Right hindlimb (tissue), 1 donor: ENCODE results near the gene ARVCF.
A peak's percentile ranks its signal among the peaks of the same experiment; 100 is the strongest.

Source experiments
- DNase-seq: peaks from one replicate; pipeline ENCODE4 v3.0.0-alpha.2; 2018

The ARVCF gene

GRCh38 chr22:20028855-20029549, 12.4 kb upstream of the ARVCF start:
- DNase-seq, result no peak

GRCh38 chr22:20027966-20028854, 11.6 kb upstream of the ARVCF start:
- DNase-seq, result no peak

GRCh38 chr22:20026996-20027601, 10.5 kb upstream of the ARVCF start:
- DNase-seq, result no peak

GRCh38 chr22:20026204-20026908, 9.7 kb upstream of the ARVCF start:
- no peak for DNase-seq

- no peak for DNase-seq
Measured at GRCh38 chr22:20025401-20026203, 9.0 kb upstream of the ARVCF start.

- peak; percentile 10 for DNase-seq
Measured at GRCh38 chr22:20024650-20025397, 8.2 kb upstream of the ARVCF start.

- peak; percentile 10 for DNase-seq
Measured at GRCh38 chr22:20024225-20024624, 7.6 kb upstream of the ARVCF start.

- DNase-seq, result peak; percentile 2
Measured at GRCh38 chr22:20022978-20023613, 6.5 kb upstream of the ARVCF start.

- DNase-seq, result peak; percentile 17
Measured at GRCh38 chr22:20022231-20022977, 5.8 kb upstream of the ARVCF start.

GRCh38 chr22:20021196-20022181, 4.9 kb upstream of the ARVCF start:
- DNase-seq, result peak; percentile 37

GRCh38 chr22:20020533-20021195, 4.0 kb upstream of the ARVCF start, which contains the start of gene TANGO2:
Gene TANGO2, plus strand, starts transcription at chr22:20021110. Its CDS starts 15,689 bp downstream, at chr22:20036799.
- peak; percentile 95 for DNase-seq

- peak; percentile 10 for DNase-seq
Measured at GRCh38 chr22:20019661-20020532, 3.3 kb upstream of the ARVCF start.

GRCh38 chr22:20018001-20018400, 1.4 kb upstream of the ARVCF start:
- no peak for DNase-seq

GRCh38 chr22:20017622-20017958, 967 bp upstream of the ARVCF start:
- DNase-seq, result peak; percentile 16

GRCh38 chr22:20015971-20016733, 471 bp downstream of the ARVCF start:
- DNase-seq, result peak; percentile 51

GRCh38 chr22:20015187-20015625, 1.4 kb downstream of the ARVCF start:
- DNase-seq, result peak; percentile 17
